NT2/D1 (cell line): ENCODE data around the gene TLR3.
"Not testable (repeated sequence)": the region's sequence is repeated elsewhere in the genome, so short reads cannot be mapped to it uniquely, and the experiment has no call there.

Experiments
- DNase-seq: peaks from one replicate; pipeline ENCODE4 v3.0.0-alpha.2; 2011; ENCODE audit warnings: low read depth, low spot score
- H3K27me3 ChIP-seq: 2 replicates; pipeline ENCODE4 v1.6.0; 2011; ENCODE audit warnings: mild to moderate bottlenecking; ENCODE audit not compliant: insufficient read length, insufficient read depth
- H3K36me3 ChIP-seq: 2 replicates; pipeline ENCODE4 v1.6.1; 2011; ENCODE audit warnings: mild to moderate bottlenecking, low read length, mixed read lengths; ENCODE audit not compliant: insufficient read depth, insufficient read length
- H3K4me1 ChIP-seq: 2 replicates; pipeline ENCODE4 v1.5.1; 2011; ENCODE audit not compliant: insufficient read depth, insufficient read length
- H3K4me3 ChIP-seq: 2 replicates; pipeline ENCODE4 v1.5.1; 2011; ENCODE audit warnings: low read depth; ENCODE audit not compliant: insufficient read length
- H3K9ac ChIP-seq: 2 replicates; pipeline ENCODE4 v1.6.0; 2011; ENCODE audit warnings: low read depth; ENCODE audit not compliant: insufficient read length
- H3K9me3 ChIP-seq: 2 replicates; pipeline ENCODE4 v1.5.1; 2011; ENCODE audit warnings: mild to moderate bottlenecking, low read length; ENCODE audit not compliant: insufficient read depth
- SUZ12 ChIP-seq: IDR thresholded peaks from 2 replicates; pipeline ENCODE4 v1.6.1; 2011; ENCODE audit not compliant: insufficient read length, insufficient read depth; ENCODE audit errors: extremely low read depth
- YY1 ChIP-seq: IDR thresholded peaks from 2 replicates; pipeline ENCODE4 v1.6.1; 2011; ENCODE audit not compliant: insufficient read length, insufficient read depth
- ZNF274 ChIP-seq: IDR thresholded peaks from 2 replicates; pipeline ENCODE4 v1.6.1; 2011; ENCODE audit warnings: mild to moderate bottlenecking, low read depth, low read length

TLR3 gene

DNA sequence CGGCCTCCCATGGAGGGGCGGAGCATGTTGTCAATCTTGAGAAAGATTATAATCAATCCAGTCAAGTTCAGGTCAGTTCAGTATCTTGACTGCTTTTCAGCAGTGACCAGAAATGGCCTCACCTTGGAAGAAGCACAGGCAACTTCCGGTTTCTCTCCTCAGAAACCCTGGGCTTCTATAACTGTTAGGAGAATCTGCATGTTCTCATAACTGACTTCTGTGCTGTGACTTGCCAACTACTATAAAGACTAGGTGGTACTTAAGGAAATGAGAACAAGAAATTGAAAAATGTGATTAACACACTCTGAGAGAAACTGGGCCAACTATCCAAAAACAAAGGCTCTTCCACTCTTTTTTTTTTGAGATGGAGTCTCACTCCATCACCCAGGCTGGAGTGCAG is 35.9 kb upstream of the TLR3 start:
- peaks cover 3% of the 10 kb centered on the region for H3K4me1 ChIP-seq
- TF ChIP-seq YY1, result no peak
- TF ChIP-seq SUZ12, result no peak
- TF ChIP-seq ZNF274, result no peak
- H3K4me3 ChIP-seq, result no peak overlapping the region

GRCh38 chr4:186034613-186035012 is 34.3 kb upstream of the TLR3 start:
- H3K27me3 ChIP-seq, DNase-seq, H3K9ac ChIP-seq, H3K4me1 ChIP-seq, H3K36me3 ChIP-seq, H3K4me3 ChIP-seq: not testable (repeated sequence)
- peaks cover 17% of the 10 kb centered on the region for H3K9me3 ChIP-seq

More for the DNA sequence above, 35.9 kb upstream of the TLR3 start:
- H3K36me3 ChIP-seq, result no peaks in the 10 kb centered on the region
- H3K27me3 ChIP-seq, result no peaks in the 10 kb centered on the region
- peaks cover 17% of the 10 kb centered on the region for H3K9me3 ChIP-seq
- DNase-seq, result no peak
- no peak overlapping the region for H3K9ac ChIP-seq

DNA sequence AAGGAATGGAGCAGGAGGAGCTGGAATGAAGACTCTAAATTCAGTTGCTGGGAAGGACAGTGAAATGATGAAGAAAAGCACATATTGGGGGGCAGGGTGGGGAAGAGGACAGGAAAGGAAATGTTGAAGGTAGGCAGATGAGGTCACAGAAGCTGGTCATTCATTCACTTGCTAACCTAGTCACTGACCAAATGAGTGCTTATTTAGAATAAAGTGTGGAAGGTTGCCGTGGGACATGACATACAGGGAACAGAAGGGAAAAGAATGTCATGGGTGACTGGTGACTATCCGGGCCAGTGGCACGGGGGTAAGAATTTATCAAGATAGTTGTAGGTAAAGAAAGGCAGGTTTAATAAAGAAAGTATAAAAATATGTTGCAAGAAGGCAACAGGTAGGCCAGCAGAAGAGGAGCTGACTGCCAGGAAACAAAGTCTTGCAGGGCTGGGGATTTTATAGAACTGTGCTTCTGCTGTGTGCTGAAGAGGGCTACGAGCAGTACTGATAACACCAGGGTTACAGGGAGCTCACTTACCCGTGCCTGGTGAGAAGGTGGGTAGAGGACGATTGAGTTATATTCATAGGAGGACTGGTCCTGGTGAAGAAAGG is 31.9 kb upstream of the TLR3 start:
- Histone ChIP-seq H3K27me3 (no peaks in the 10 kb centered on the region), H3K36me3 (no peaks in the 10 kb centered on the region), H3K9ac (no peak overlapping the region), H3K4me1 (no peaks in the 10 kb centered on the region), H3K9me3 (peaks cover 17% of the 10 kb centered on the region), H3K4me3 (no peak overlapping the region)
- TF ChIP-seq ZNF274 (no peak), YY1 (no peak), SUZ12 (no peak)
- no peak for DNase-seq

- Histone ChIP-seq H3K4me3 (no peak overlapping the region), H3K4me1 (no peaks in the 10 kb centered on the region), H3K9ac (no peak overlapping the region), H3K36me3 (no peaks in the 10 kb centered on the region), H3K9me3 (peaks cover 17% of the 10 kb centered on the region), H3K27me3 (no peaks in the 10 kb centered on the region)
- TF ChIP-seq ZNF274, result no peak
- TF ChIP-seq SUZ12, result no peak
- TF ChIP-seq YY1, result no peak
- DNase-seq, result peak; percentile 70
Measured at GRCh38 chr4:186037692-186038658, 31.0 kb upstream of the TLR3 start.

GRCh38 chr4:186039697-186040096 is 29.3 kb upstream of the TLR3 start:
- Histone ChIP-seq H3K36me3 (no peaks in the 10 kb centered on the region), H3K4me3 (no peak overlapping the region), H3K27me3 (no peaks in the 10 kb centered on the region), H3K9ac (no peak overlapping the region), H3K4me1 (no peaks in the 10 kb centered on the region), H3K9me3 (peaks cover 7% of the 10 kb centered on the region)
- DNase-seq, result no peak
- TF ChIP-seq ZNF274 (no peak), SUZ12 (no peak), YY1 (no peak)

- no peaks in the 10 kb centered on the region for H3K27me3 ChIP-seq
- TF ChIP-seq SUZ12, result no peak
- no peak for TF ChIP-seq YY1
- no peak for TF ChIP-seq ZNF274
- no peaks in the 10 kb centered on the region for H3K36me3 ChIP-seq
- no peaks in the 10 kb centered on the region for H3K4me1 ChIP-seq
- no peak overlapping the region for H3K4me3 ChIP-seq
- H3K9ac ChIP-seq, result no peak overlapping the region
- H3K9me3 ChIP-seq, result 0 out of 2 replicates have a peak, but pooled peaks cover under 1% of the 10 kb centered on the region
- no peak for DNase-seq
Measured at GRCh38 chr4:186040316-186040715, 28.6 kb upstream of the TLR3 start.

GRCh38 chr4:186047501-186047900 is 21.5 kb upstream of the TLR3 start:
- not testable (repeated sequence) for H3K9ac ChIP-seq, H3K9me3 ChIP-seq, H3K36me3 ChIP-seq, H3K4me3 ChIP-seq, H3K4me1 ChIP-seq, DNase-seq, H3K27me3 ChIP-seq

DNA sequence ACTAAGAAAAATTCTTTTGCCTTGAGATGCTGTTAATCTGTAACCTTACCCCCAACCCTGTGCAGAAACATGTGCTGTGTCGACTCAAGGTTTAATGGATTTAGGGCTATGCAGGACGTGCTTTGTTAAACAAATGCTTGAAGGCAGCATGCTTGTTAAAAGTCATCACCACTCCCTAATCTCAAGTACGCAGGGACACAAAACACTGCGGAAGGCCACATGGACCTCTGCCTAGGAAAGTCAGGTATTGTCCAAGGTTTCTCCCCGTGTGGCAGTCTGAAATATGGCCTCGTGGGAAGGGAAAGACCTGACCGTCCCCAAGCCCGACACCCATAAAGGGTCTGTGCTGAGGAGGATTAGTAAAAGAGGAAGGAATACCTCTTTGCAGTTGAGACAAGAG is 18.8 kb upstream of the TLR3 start:
- H3K4me1 ChIP-seq, H3K9me3 ChIP-seq, H3K9ac ChIP-seq, H3K4me3 ChIP-seq, H3K27me3 ChIP-seq, DNase-seq, H3K36me3 ChIP-seq: not testable (repeated sequence)
